COLO668 (cell line): ENCODE measurements around the gene RNF144B.
A peak's percentile ranks its signal among the peaks of the same experiment; 100 is the strongest.

Source experiments
- DNase-seq: peaks from one replicate; lab custom pipeline; 2025; ENCODE audit not compliant: unreplicated experiment; lab: John Stamatoyannopoulos, UW

Gene RNF144B

DNA sequence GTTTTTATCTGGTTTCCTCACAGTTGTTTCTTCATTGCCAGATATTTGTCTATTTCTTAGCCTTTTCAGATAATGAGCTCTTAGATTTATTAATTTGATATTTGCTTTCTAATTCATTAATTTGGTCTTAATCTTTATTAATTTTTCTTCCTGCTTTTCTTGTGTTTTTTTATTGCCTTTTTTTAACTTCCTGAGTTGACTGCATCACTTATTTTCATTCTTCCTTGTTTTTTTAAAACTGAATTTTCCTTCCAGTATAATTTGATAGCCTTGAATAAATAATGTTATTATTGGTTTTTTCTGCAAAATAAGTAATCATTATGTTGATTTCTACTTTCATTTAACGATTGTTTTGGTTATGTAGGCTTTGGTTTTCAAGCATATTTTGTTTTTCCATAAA is 91.5 kb downstream of the RNF144B start:
- no peak for DNase-seq

DNA sequence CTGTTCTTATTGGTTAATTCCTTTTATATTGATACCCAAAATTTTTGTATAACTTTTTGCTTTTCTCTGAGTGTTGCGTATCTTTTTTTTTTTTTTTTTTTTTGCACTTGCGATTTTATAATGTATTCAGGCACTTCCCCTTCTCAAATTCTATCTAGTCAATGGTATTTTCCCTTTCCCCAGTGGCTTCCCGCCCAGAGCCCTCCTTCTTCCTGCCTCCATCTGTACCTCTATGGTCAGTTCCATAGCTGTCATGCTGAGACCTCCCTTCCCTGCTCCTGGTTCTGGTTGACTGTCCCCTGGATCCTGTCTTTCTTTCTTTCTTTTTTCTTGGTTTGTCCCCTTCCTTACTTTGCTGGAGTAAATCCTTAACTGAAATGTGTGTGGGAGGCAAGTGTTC is 94.7 kb downstream of the RNF144B start:
- DNase-seq, result no peak

DNA sequence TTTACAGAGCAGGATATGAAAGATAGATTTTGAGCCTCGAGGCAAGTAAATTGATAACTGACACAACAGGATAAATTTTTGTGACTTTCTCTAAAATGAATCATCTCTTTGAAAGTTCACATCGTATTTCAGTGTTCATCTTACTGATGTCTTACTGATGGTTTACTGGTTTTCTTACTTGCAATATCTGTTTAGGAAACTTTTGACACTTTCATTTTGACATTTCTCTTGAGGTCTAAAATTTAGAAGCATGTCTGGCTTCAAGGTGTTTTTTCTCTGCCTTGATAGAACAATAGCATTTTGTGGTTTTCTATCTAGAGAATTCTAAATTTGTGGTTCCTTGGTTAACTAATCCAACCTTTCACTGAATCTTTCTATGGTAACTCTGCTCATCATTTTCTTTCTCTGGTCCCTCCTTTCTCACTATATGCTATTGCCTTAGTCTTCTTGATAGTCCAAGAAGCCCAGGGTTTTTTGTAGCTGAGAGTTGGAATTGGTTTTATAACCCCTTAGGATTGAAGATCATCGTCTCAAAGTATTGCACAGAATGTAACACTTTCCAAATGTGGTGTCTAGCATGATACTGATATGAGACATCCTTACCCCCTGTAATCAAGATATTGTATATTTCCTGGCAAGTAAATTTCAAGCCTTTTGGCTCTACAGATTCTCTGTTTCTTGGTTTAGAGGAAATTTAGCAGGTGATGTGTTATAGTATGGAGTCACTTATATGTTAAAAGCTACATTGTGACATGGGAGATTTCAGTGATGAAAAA is 98.7 kb downstream of the RNF144B start:
- no peak for DNase-seq

DNA sequence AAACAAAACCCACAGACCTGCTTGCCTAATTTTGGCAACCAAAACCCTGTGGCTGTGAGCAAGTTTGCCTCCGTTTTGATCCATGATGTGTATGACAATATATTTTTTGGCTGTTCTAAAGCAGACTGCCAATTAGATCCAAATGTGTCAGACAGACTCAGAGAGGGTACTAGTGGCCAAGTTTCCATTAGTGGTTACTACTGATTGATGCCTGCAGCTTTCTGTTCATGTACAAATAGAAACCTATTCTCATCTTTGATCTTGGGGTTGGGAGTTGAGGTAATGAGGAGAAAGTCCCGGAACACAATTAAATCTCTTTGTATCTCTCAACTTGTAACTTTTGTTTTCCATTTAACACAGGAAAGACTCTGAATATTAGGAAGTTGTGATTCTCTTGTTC is 100.9 kb downstream of the RNF144B start:
- no peak for DNase-seq

DNA sequence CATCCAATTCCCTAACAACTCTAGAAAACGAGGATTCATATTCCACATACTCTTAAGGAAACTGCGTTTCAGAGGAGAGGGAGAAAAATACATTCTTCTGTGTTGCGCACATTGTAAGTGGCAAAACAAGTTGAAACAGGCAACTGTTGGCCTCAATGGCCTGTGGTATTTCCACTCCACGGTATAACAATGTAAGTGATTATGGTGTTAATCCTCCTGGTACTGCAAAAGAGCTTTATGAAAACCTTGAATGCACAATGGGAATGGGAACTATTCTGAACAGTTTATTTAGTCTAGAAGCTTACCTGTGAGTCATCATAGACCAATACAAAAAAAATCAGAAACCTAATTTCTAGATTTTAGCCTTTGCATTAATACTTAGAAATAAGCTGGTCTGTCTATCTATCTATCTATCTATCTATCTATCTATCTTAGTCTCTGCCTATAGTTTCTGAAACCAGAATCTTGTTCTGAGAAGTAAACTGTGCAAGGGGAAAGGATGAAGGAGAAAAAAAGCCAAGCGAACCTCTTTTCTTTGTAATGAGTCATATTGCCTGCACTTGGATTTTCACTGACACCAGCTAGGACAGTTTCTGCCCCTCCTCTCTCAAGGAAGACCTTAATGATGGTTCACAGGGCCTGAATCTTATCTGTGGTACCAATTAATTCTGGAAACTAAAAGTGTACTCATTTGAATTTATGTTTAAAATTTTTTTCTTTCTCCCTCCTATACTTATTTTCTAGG is 101.5 kb downstream of the RNF144B start:
- DNase-seq, result no peak

DNA sequence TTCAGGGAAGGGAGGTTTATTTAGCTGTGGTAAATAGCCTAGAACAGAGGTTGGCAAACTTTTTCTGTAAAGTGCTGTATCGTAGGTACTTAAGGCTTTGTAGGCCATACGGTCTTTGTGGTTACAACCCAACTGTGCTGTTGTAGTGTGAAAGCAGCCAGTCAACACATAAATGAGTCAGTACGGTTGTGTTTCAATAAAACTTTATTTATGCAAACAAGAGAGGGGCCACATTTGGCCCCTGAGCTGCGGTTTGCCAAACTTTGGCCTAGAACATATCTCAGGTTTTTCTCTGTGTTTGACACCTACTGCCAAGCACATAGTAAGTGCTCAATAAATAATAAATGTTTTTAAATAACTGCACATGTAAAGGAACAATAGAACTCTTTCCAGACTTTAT is 102.2 kb downstream of the RNF144B start:
- DNase-seq, result no peak

DNA sequence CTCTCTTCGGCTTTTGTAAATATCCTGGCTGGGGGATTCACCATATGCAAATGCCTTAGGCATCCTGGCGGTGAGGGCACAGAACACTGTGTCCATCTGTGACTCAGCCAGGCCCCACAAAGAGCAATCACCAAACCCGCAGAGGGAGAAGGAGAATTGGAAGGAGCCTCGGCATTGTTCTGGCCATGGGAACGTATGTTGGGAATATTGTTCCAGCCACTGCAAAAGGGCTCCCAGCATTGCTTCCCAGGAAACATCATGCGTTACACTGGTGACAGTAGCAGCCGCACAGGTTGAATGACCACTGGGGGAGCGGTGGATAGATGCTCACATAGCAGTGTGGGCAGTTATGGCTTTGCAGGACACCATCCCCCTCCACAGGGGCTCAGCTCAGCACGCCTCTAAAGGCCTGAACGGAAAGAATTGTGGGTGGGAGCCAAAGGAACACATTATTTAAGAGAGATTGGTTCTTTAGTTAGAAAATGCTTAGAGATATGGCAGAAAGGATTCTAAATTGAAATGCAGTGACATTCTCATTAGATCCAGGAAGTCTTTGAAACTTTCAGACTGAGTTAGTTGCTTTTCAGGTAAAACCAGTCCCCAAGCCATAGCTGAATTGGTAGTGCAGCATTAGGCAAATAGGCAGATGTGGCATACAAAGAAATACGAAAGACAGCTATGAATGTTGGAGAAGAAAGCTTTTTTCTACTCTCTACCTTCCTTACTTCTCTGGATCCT is 104.3 kb downstream of the RNF144B start:
- no peak for DNase-seq

DNA sequence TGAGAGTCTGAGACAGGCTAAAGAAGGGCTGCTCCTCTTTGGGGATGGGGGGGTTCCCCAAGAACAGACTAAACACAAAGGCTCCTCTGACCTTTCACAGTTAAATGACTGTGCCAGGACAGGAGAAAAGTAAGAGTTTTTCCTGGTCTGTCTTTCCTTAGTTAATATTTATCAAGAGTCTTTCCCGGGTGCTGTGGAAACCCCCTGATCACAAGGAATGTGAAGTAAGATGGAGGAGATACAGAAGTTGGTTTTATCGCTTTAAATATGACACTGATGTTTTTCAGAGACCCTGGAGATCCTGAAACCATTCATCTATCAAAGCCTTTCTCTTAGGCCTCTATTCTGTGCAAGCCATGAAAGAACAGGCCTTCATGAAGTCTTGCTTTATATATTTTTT is 105.8 kb downstream of the RNF144B start:
- DNase-seq, result no peak

DNA sequence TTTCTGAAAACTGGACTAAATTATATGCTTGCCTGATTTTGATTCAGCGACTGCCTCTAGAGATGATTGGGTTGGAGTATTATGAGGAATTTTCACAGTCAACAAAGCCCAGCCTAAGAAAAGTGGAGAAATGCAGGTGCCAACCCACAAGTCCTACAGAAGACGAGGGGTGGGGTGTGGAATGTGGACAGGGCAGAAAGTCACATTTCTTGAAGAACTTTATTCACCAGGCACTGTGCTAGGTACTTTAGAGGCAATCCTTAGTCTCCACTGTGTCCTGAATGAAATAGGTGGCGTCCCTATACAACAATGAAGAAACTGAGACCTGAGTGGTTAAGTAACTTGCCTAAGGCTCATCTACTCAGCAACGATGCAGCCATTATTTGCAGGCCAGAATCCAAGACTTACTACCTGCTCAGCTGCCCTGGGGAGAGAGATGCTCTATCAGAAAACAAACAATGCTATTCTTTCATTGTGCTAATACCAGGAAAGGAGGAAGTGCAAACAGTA is 106.3 kb downstream of the RNF144B start:
- DNase-seq, result no peak

DNA sequence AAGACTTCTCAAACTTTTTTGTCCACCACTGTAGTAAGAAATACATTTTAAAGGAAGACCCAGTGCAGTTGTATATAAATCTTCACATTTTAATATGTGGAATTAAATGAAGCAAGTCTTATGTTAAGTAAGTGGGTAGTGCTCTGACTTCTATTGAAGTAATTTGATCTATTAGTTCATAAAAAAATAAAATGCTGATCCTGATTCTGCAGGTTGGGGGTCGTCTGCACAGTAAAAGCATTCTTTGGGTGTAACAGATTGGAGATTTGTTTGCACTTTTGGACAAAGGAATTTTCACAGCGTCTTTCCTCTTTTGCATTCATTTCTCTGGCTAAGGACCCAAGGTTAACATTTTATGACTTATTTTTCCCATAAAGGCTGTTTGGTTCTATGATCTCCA is 106.8 kb downstream of the RNF144B start:
- no peak for DNase-seq

DNA sequence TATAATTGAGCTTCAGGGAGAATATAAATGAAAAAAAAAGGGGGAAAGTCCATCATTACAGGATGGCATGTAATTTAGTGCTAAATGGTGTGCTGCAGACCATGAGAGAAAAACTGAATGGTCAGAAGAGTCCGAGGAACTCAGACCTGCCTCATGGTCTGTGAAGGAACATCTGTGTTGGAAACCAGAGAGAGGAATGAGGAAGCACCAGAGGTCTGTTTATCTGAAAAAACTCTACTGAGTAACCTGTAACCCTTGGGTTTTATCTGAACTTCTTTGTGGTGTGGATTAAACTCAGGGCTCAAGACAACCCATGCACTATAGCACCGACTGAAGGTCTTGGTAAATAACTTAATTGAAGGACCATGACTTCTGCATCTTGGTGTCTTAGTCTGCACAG is 108.1 kb downstream of the RNF144B start:
- DNase-seq, result no peak

DNA sequence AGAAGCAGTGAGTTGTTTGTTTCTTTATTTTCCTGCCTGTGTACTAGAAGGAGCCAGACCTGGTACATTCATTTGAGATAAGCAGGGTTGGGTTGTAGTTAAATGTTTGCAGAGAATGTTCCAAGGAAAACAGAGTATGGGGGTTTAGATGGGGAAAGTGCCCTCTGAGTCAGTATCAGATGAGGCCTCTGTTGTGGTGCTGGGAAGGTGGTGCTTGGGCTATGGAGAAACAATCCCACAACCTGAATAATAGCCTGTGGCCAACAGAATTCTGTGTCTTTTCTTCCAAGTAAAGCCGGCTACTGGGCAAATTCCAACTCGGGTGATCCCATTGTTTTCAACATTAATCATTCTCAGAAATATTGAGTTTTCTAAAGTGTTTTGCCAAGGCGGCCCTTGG is 109.3 kb downstream of the RNF144B start:
- DNase-seq, result no peak

DNA sequence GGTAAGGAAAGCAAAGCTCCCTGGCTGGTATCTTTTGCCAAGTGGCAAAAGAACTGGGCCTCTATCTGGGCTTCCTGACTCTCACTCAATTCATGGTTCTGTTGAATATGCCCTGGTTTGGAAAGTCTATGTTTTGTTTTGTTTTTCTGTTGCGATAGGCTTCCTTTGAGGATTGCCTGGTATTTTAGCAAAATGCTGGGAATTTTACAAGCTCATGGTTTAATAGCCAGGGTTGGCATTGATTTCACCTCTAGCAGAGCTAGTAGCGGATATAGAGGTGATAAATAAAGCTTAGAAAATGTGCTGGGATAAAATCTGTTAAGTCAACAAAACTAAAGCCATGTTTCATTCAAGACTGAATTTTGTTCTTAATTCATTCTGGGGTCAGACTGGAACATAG is 109.9 kb downstream of the RNF144B start:
- DNase-seq, result no peak

DNA sequence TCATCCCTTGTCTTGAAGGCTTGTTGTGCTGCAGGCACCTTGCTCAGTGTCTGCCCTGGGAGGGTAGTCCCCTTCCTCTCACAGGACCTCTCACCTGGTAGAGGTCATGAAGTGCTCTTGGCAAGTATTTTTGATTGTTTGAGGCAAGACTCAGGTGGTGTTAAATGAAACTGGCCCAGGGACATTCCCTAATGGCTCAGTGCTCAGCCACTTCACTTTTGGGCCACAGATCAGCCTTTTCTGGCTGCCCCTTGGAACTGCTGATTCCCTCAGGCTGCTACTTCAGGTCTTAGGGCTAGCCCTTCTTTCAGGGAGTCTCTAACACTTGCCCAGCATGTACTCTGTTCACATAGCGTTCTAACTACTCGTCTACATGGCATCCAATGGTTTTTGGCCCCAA is 111.3 kb downstream of the RNF144B start:
- DNase-seq, result no peak

DNA sequence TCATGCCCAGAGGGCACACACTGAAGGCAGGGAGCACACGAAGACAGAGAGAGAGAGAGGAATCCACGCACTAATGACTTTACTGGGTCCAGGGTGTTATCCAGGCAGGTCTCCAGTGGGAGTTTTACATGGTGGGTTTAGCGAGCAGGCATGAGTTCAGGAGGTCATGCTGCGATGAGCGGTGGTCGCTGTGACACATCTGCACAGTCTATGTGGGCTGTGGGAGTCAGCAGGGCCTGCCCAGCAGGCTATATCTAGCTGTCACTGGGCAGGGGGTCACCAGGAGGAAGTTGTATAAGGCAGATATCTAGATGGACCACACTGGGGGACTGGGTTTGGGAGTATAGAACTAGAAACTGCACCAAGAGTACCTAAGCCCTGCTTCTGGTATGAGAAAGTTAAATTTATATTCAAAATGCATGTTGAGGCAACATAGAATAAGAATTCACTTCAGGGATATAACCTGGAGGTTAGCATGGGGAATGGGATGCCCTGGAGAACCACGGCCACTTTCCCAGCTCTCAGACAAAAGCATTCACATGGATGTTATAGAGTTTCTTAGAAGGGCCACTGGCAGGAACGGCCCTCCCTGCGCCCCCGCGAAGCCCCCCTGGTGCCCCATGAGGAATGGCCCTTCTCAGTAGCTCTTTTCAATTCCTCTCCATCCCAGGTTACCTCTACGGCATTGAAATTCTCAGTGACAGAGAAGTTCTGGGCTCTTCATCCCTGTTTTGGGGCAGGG is 113.9 kb downstream of the RNF144B start:
- DNase-seq, result no peak

DNA sequence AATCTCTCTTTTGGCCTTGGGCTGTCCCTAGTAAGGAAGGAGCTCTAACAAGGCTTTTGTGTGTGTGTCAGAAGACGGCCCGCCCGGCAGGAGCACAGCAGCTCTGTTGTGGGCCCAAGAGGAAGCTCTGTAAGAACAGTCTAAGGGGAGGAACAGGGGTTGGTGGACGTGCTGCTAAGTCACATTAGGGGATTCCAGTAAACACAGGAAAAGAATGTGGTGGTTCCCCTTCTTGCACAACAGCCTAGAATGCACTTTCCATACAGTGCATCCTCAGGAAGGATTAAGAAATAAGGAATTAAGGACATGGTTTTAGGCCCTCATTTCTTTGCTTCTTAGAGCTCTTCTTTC is 114.5 kb downstream of the RNF144B start:
- no peak for DNase-seq

DNA sequence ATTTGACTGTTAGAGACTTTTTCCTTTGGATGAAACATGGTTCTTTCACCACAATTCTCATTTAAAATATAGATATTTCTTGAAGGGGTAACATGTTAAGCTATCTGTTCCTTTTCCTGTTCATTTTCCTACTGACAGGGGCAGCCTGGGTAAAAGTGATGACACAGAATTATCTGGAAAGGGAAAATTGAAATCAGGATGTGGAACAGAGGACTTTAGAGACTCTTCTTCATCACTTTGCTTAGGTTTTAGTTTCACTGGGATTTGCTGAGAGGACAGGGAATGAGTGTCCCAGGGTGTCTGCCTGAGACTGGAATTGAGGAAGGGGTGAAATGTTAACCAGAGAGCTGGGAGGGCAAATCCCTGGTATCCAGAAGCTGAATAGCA is 116.0 kb downstream of the RNF144B start:
- no peak for DNase-seq

DNA sequence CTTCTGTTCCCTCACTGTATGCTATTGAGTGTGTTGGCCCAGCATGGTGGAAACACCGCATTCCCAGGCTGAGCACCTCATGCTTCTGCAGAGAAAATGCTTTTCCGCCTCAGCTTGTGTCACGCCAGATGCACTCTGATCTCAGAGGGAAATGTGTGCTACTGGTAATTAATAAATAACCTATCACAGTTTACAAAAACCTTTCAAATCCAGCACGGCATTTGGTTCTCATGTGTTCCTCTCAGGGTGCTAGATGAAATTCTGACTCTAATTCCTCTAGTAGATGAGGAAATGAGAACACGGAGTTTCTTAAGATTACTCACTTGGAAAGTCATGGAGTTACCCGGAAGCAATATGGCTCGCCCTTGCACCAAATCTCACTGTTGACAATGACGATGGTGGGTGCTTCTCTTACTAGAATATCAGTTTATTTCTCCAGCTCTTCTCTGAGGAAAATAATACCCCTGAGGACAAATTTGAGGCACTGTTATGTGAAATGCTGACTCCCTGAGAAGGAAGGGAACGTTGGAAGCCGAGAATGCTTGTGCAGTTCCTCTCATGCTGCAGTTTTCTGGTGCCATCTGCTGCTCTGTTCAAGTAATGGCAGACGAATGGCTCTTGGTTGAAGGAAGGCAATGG is 116.6 kb downstream of the RNF144B start:
- peak; percentile 31 for DNase-seq

DNA sequence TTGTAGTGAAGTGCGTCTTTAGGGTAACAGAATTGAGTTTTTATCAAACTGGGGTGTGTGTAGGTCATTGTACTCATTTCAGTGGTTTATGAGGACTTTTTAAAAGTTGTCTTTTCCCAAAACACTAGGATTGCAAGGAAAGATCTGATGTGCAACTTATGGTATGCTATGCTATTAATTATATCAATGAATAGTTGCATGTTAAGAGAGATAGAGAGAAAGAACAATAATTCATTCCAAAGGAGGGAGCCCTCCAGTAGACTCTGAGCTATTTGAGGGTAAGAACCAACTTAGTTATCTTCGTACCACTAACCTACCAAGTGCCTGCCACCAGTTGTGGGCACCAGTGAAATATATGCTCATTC is 117.1 kb downstream of the RNF144B start:
- no peak for DNase-seq

DNA sequence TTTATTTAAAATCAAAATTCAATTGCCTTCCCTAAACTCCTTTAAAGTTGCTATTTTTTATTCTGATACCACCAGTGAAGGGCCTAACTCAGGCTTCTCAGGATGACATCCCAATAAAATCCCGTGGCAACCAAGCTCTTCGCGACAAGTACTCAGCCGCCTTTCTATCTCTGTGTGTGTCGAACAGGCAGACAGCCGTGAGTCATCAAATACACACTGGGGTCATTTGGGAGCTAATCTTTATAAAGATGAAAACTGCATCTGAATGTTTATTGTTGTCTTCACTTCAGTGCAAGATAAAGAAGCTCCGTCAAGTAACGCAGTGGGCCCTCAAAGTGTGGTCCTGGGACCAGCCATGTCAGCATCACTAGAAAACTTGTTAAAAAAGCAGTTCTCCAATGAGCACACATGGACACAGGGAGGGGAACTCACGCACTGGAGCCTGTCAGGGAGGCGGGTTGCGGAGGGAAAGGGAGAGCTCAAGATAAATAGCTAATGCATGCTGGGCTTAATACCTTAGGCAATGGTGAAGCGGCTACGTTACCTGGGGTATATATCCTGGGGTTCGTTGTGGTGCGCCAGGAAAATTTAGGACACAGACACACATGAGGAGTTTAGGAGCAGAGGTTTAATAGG is 119.3 kb downstream of the RNF144B start:
- no peak for DNase-seq
